Measurements from ENCODE around the gene CBR1. TPM values are rescaled to one million over a fixed set of nuclear protein-coding genes. Genes with fewer than 3 reads are reported as not detected.

CBR1 gene
- total RNA-seq, 1 experiment from 2014 or later = 26.4 TPM

GRCh38 chr21:36029309-36029708, 40.5 kb upstream of the CBR1 start:
- H3K79me2 ChIP-seq (ENCODE audit: low read length) = no peaks in the 10 kb centered on the region
- H4K20me1 ChIP-seq (ENCODE audit: insufficient read depth, low read depth, low read length) = no peaks in the 10 kb centered on the region
- no peaks in the 10 kb centered on the region for H3K4me1 ChIP-seq (ENCODE audit: low read length)
- H3K27me3 ChIP-seq (ENCODE audit: low read length) = no peaks in the 10 kb centered on the region
- no peaks in the 10 kb centered on the region for H3K9me3 ChIP-seq (ENCODE audit: low read length)
- no peak overlapping the region for H3K9ac ChIP-seq (ENCODE audit: low read length)
- no peak overlapping the region for H2AFZ ChIP-seq (ENCODE audit: low read length)
- no peak overlapping the region for H3K4me3 ChIP-seq (ENCODE audit: low read length)
- H3K27ac ChIP-seq (ENCODE audit: low read length) = no peak overlapping the region
- no peak overlapping the region for H3K4me2 ChIP-seq (ENCODE audit: low read depth, low read length, poor library complexity, severe bottlenecking)
- no peak for DNase-seq
- H3K9me2 ChIP-seq (replicated peaks; ENCODE audit: insufficient read depth, low read length) = no peaks in the 10 kb centered on the region
- H3K36me3 ChIP-seq (ENCODE audit: insufficient read depth, low read length) = no peaks in the 10 kb centered on the region

GRCh38 chr21:36030581-36031189, 39.1 kb upstream of the CBR1 start:
- no peak overlapping the region for H3K4me2 ChIP-seq (ENCODE audit: low read depth, low read length, poor library complexity, severe bottlenecking)
- DNase-seq = no peak
- H3K9me2 ChIP-seq (replicated peaks; ENCODE audit: insufficient read depth, low read length) = no peaks in the 10 kb centered on the region
- no peak overlapping the region for H3K9ac ChIP-seq (ENCODE audit: low read length)
- H3K79me2 ChIP-seq (ENCODE audit: low read length) = no peaks in the 10 kb centered on the region
- H4K20me1 ChIP-seq (ENCODE audit: insufficient read depth, low read depth, low read length) = no peaks in the 10 kb centered on the region
- peaks cover 1% of the 10 kb centered on the region; the same call in 1 of the 2 replicates for H3K36me3 ChIP-seq (ENCODE audit: insufficient read depth, low read length)
- no peak overlapping the region for H3K27ac ChIP-seq (ENCODE audit: low read length)
- no peaks in the 10 kb centered on the region for H3K9me3 ChIP-seq (ENCODE audit: low read length)
- no peaks in the 10 kb centered on the region for H3K4me1 ChIP-seq (ENCODE audit: low read length)
- no peak overlapping the region for H2AFZ ChIP-seq (ENCODE audit: low read length)
- H3K27me3 ChIP-seq (ENCODE audit: low read length) = no peaks in the 10 kb centered on the region
- no peak overlapping the region for H3K4me3 ChIP-seq (ENCODE audit: low read length)

- Histone ChIP-seq H3K9ac (ENCODE audit: low read length) (no peak overlapping the region), H3K36me3 (ENCODE audit: insufficient read depth, low read length) (peaks cover 4% of the 10 kb centered on the region; the same call in 1 of the 2 replicates), H3K4me3 (ENCODE audit: low read length) (no peak overlapping the region), H3K4me1 (ENCODE audit: low read length) (no peaks in the 10 kb centered on the region), H3K9me2 (replicated peaks; ENCODE audit: insufficient read depth, low read length) (no peaks in the 10 kb centered on the region), H3K79me2 (ENCODE audit: low read length) (no peaks in the 10 kb centered on the region), H3K27me3 (ENCODE audit: low read length) (no peaks in the 10 kb centered on the region), H3K9me3 (ENCODE audit: low read length) (no peaks in the 10 kb centered on the region), H4K20me1 (ENCODE audit: insufficient read depth, low read depth, low read length) (no peaks in the 10 kb centered on the region), H3K4me2 (ENCODE audit: low read depth, low read length, poor library complexity, severe bottlenecking) (no peak overlapping the region), H3K27ac (ENCODE audit: low read length) (no peak overlapping the region), H2AFZ (ENCODE audit: low read length) (no peak overlapping the region)
- no peak for DNase-seq
These were observed 37.0 kb upstream of the CBR1 start for GRCh38 chr21:36032647-36033406.

- H3K79me2 ChIP-seq (ENCODE audit: low read length) = no peaks in the 10 kb centered on the region
- H3K36me3 ChIP-seq (ENCODE audit: insufficient read depth, low read length) = peaks cover 9% of the 10 kb centered on the region; the same call in 1 of the 2 replicates
- no peaks in the 10 kb centered on the region for H3K9me3 ChIP-seq (ENCODE audit: low read length)
- H2AFZ ChIP-seq (ENCODE audit: low read length) = no peak overlapping the region
- no peaks in the 10 kb centered on the region for H3K4me1 ChIP-seq (ENCODE audit: low read length)
- no peaks in the 10 kb centered on the region for H4K20me1 ChIP-seq (ENCODE audit: insufficient read depth, low read depth, low read length)
- H3K9ac ChIP-seq (ENCODE audit: low read length) = no peak overlapping the region
- no peak for DNase-seq
- H3K27me3 ChIP-seq (ENCODE audit: low read length) = no peaks in the 10 kb centered on the region
- H3K27ac ChIP-seq (ENCODE audit: low read length) = no peak overlapping the region
- no peaks in the 10 kb centered on the region for H3K9me2 ChIP-seq (replicated peaks; ENCODE audit: insufficient read depth, low read length)
- no peak overlapping the region for H3K4me3 ChIP-seq (ENCODE audit: low read length)
- no peak overlapping the region for H3K4me2 ChIP-seq (ENCODE audit: low read depth, low read length, poor library complexity, severe bottlenecking)
These were observed 35.5 kb upstream of the CBR1 start for GRCh38 chr21:36034211-36034913.

GRCh38 chr21:36035381-36035791, 34.4 kb upstream of the CBR1 start:
- Histone ChIP-seq H3K36me3 (ENCODE audit: insufficient read depth, low read length) (peaks cover 9% of the 10 kb centered on the region; the same call in 1 of the 2 replicates), H3K9me2 (replicated peaks; ENCODE audit: insufficient read depth, low read length) (no peaks in the 10 kb centered on the region), H3K4me1 (ENCODE audit: low read length) (no peaks in the 10 kb centered on the region), H3K27me3 (ENCODE audit: low read length) (no peaks in the 10 kb centered on the region), H3K4me2 (ENCODE audit: low read depth, low read length, poor library complexity, severe bottlenecking) (no peak overlapping the region), H3K9me3 (ENCODE audit: low read length) (no peaks in the 10 kb centered on the region), H3K4me3 (ENCODE audit: low read length) (no peak overlapping the region), H3K9ac (ENCODE audit: low read length) (no peak overlapping the region), H2AFZ (ENCODE audit: low read length) (no peak overlapping the region), H3K79me2 (ENCODE audit: low read length) (no peaks in the 10 kb centered on the region), H3K27ac (ENCODE audit: low read length) (no peak overlapping the region), H4K20me1 (ENCODE audit: insufficient read depth, low read depth, low read length) (no peaks in the 10 kb centered on the region)
- no peak for DNase-seq

GRCh38 chr21:36038701-36039497, 30.9 kb upstream of the CBR1 start:
- H3K9me2 ChIP-seq (replicated peaks; ENCODE audit: insufficient read depth, low read length) = no peaks in the 10 kb centered on the region
- H3K9me3 ChIP-seq (ENCODE audit: low read length) = no peaks in the 10 kb centered on the region
- H3K4me2 ChIP-seq (ENCODE audit: low read depth, low read length, poor library complexity, severe bottlenecking) = no peak overlapping the region
- H3K9ac ChIP-seq (ENCODE audit: low read length) = no peak overlapping the region
- no peaks in the 10 kb centered on the region for H3K79me2 ChIP-seq (ENCODE audit: low read length)
- H3K27me3 ChIP-seq (ENCODE audit: low read length) = no peaks in the 10 kb centered on the region
- H3K4me3 ChIP-seq (ENCODE audit: low read length) = no peak overlapping the region
- H4K20me1 ChIP-seq (ENCODE audit: insufficient read depth, low read depth, low read length) = no peaks in the 10 kb centered on the region
- no peaks in the 10 kb centered on the region for H3K4me1 ChIP-seq (ENCODE audit: low read length)
- H2AFZ ChIP-seq (ENCODE audit: low read length) = no peak overlapping the region
- no peak overlapping the region for H3K27ac ChIP-seq (ENCODE audit: low read length)
- H3K36me3 ChIP-seq (ENCODE audit: insufficient read depth, low read length) = peaks cover 26% of the 10 kb centered on the region; the same call in 1 of the 2 replicates
- no peak for DNase-seq

GRCh38 chr21:36039861-36040260, 30.0 kb upstream of the CBR1 start:
- peaks cover 26% of the 10 kb centered on the region; the same call in 1 of the 2 replicates for H3K36me3 ChIP-seq (ENCODE audit: insufficient read depth, low read length)
- H3K9me2 ChIP-seq (replicated peaks; ENCODE audit: insufficient read depth, low read length) = no peaks in the 10 kb centered on the region
- H3K4me3 ChIP-seq (ENCODE audit: low read length) = no peak overlapping the region
- no peaks in the 10 kb centered on the region for H3K79me2 ChIP-seq (ENCODE audit: low read length)
- DNase-seq = no peak
- no peaks in the 10 kb centered on the region for H3K4me1 ChIP-seq (ENCODE audit: low read length)
- no peaks in the 10 kb centered on the region for H3K9me3 ChIP-seq (ENCODE audit: low read length)
- no peak overlapping the region for H2AFZ ChIP-seq (ENCODE audit: low read length)
- no peak overlapping the region for H3K4me2 ChIP-seq (ENCODE audit: low read depth, low read length, poor library complexity, severe bottlenecking)
- H3K27me3 ChIP-seq (ENCODE audit: low read length) = no peaks in the 10 kb centered on the region
- H3K9ac ChIP-seq (ENCODE audit: low read length) = no peak overlapping the region
- H3K27ac ChIP-seq (ENCODE audit: low read length) = no peak overlapping the region
- H4K20me1 ChIP-seq (ENCODE audit: insufficient read depth, low read depth, low read length) = no peaks in the 10 kb centered on the region
